ENCODE data around the gene RAB11FIP3. TPM values are rescaled to one million over a fixed set of nuclear protein-coding genes. Genes with fewer than 3 reads are reported as not detected.

Gene RAB11FIP3
- total and polyA plus RNA-seq, 2 of the 13 experiments (the other 11 are each of a cell fraction or from before 2014, with no cell fraction given), result 34.3 to 57.6 TPM

- TF ChIP-seq POGZ (CRISPR knock-in tag; IDR thresholded peaks at IDR 0.05) (no peak), MTERF4 (CRISPR knock-in tag; IDR thresholded peaks at IDR 0.05) (no peak), MAF1 (CRISPR knock-in tag; IDR thresholded peaks at IDR 0.05; ENCODE audit: borderline replicate concordance) (no peak), GPN1 (CRISPR knock-in tag; IDR thresholded peaks at IDR 0.05; ENCODE audit: borderline replicate concordance) (no peak), ZNF550 (CRISPR knock-in tag; IDR thresholded peaks at IDR 0.05; ENCODE audit: borderline replicate concordance) (no peak), NPAS2 (CRISPR knock-in tag; IDR thresholded peaks at IDR 0.05; ENCODE audit: borderline replicate concordance) (no peak), KAT7 (CRISPR knock-in tag; IDR thresholded peaks at IDR 0.05; ENCODE audit: borderline replicate concordance) (no peak), FOXO1 (CRISPR knock-in tag; IDR thresholded peaks at IDR 0.05) (no peak), ZFP36 (IDR thresholded peaks at IDR 0.05; ENCODE audit: borderline replicate concordance, low read depth, low read length, partially characterized antibody) (no peak), GTF2F1 (IDR thresholded peaks at IDR 0.05; ENCODE audit: low read length) (no peak), ZNF431 (CRISPR knock-in tag; IDR thresholded peaks at IDR 0.05; ENCODE audit: borderline replicate concordance, low read depth) (0 out of 2 replicates have a peak, but pooled peaks have one; percentile 47), IRX3 (CRISPR knock-in tag; IDR thresholded peaks at IDR 0.05; ENCODE audit: borderline replicate concordance, low read depth) (no peak), CHD4 (IDR thresholded peaks at IDR 0.05; ENCODE audit: borderline replicate concordance, low read length) (no peak), ZNF563 (CRISPR knock-in tag; IDR thresholded peaks at IDR 0.05) (no peak), JUND (CRISPR knock-in tag; IDR thresholded peaks at IDR 0.05) (0 out of 2 replicates have a peak, but pooled peaks have one; percentile 48), ATF7-NPFF (CRISPR knock-in tag; IDR thresholded peaks at IDR 0.05; ENCODE audit: low read depth) (no peak; the same call in 1 of the 2 replicates), TEF (CRISPR knock-in tag; IDR thresholded peaks at IDR 0.05) (no peak), MYPOP (CRISPR knock-in tag; IDR thresholded peaks at IDR 0.05) (no peak)
- TF ChIP-seq, protein P1, sequence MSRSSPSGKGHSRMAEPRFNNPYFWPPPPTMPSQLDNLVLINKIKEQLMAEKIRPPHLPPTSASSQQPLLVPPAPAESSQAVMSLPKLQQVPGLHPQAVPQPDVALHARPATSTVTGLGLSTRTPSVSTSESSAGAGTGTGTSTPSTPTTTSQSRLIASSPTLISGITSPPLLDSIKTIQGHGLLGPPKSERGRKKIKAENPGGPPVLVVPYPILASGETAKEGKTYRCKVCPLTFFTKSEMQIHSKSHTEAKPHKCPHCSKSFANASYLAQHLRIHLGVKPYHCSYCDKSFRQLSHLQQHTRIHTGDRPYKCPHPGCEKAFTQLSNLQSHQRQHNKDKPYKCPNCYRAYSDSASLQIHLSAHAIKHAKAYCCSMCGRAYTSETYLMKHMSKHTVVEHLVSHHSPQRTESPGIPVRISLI (CRISPR knock-in tag; IDR thresholded peaks at IDR 0.05; ENCODE audit: borderline replicate concordance), result no peak
- TF ChIP-seq, protein P2, sequence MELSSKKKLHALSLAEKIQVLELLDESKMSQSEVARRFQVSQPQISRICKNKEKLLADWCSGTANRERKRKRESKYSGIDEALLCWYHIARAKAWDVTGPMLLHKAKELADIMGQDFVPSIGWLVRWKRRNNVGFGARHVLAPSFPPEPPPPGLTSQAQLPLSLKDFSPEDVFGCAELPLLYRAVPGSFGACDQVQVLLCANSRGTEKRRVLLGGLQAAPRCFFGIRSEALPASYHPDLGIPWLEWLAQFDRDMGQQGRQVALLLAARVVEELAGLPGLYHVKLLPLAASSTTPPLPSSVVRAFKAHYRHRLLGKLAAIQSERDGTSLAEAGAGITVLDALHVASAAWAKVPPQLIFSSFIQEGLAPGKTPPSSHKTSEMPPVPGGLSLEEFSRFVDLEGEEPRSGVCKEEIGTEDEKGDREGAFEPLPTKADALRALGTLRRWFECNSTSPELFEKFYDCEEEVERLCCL (CRISPR knock-in tag; IDR thresholded peaks at IDR 0.05; ENCODE audit: borderline replicate concordance), result no peak
- TF ChIP-seq, protein P3, sequence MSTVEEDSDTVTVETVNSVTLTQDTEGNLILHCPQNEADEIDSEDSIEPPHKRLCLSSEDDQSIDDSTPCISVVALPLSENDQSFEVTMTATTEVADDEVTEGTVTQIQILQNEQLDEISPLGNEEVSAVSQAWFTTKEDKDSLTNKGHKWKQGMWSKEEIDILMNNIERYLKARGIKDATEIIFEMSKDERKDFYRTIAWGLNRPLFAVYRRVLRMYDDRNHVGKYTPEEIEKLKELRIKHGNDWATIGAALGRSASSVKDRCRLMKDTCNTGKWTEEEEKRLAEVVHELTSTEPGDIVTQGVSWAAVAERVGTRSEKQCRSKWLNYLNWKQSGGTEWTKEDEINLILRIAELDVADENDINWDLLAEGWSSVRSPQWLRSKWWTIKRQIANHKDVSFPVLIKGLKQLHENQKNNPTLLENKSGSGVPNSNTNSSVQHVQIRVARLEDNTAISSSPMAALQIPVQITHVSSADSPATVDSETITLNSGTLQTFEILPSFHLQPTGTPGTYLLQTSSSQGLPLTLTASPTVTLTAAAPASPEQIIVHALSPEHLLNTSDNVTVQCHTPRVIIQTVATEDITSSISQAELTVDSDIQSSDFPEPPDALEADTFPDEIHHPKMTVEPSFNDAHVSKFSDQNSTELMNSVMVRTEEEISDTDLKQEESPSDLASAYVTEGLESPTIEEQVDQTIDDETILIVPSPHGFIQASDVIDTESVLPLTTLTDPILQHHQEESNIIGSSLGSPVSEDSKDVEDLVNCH (CRISPR knock-in tag; IDR thresholded peaks at IDR 0.05), result no peak
Measured at GRCh38 chr16:543301-544164, 118.1 kb downstream of the RAB11FIP3 start (continued).
